OCI-LY7 (cell line): Measurements from ENCODE around the gene PLCL2. TPM values are rescaled to one million over a fixed set of nuclear protein-coding genes. Genes with fewer than 3 reads are reported as not detected.

Source experiments
- BruUV-seq: library from RNA; stranded (reverse); fragments of 400-500 nt; replicated peaks from 2 replicates; lab custom pipeline; 2021; lab: Mats Ljungman, UMichigan
- CTCF ChIA-PET: fragments of 300-600 bp; sonication (Branson Sonifier 250); formaldehyde crosslinking; loops from one replicate; lab custom pipeline; 2022; ENCODE audit warnings: antibody characterized with exemption; ENCODE audit not compliant: unreplicated experiment; lab: Charles Lee
- POLR2A ChIA-PET: fragments of 300-600 bp; sonication (Branson Sonifier 250); formaldehyde crosslinking; loops from one replicate; lab custom pipeline; 2022; ENCODE audit warnings: antibody characterized with exemption; lab: Charles Lee
- DNase-seq: peaks from one replicate; pipeline ENCODE4 v3.0.0-alpha.2; 2015; ENCODE audit warnings: low spot score
- H2AFZ ChIP-seq: fragments of 200-600 bp; sonication (generic), shearing (Covaris generic); 2 replicates; pipeline ENCODE4 v1.6.1; 2014; ENCODE audit warnings: mild to moderate bottlenecking, antibody characterized with exemption, low read length, moderate library complexity
- H3K27ac ChIP-seq: fragments of 200-600 bp; sonication (generic); 2 replicates; pipeline ENCODE4 v1.5.1; 2014; ENCODE audit warnings: mixed run types, low read depth, mild to moderate bottlenecking, moderate library complexity, low read length, inconsistent platforms; ENCODE audit not compliant: poor library complexity, severe bottlenecking
- H3K36me3 ChIP-seq: fragments of 200-600 bp; sonication (generic); 2 replicates; pipeline ENCODE4 v1.6.1; 2014; ENCODE audit warnings: mild to moderate bottlenecking, antibody characterized with exemption, low read length, moderate library complexity, mixed read lengths; ENCODE audit not compliant: insufficient read depth
- H3K4me1 ChIP-seq: fragments of 200-600 bp; sonication (generic); 2 replicates; pipeline ENCODE4 v1.5.1; 2014; ENCODE audit warnings: mild to moderate bottlenecking, low read length; ENCODE audit not compliant: insufficient read depth, poor library complexity, severe bottlenecking
- H3K4me2 ChIP-seq: fragments of 200-600 bp; sonication (generic); 2 replicates; pipeline ENCODE4 v1.6.1; 2014; ENCODE audit warnings: mild to moderate bottlenecking, low read length
- H3K4me3 ChIP-seq: fragments of 200-600 bp; sonication (generic); 2 replicates; pipeline ENCODE4 v1.5.1; 2014; ENCODE audit warnings: mild to moderate bottlenecking, low read depth, low read length; ENCODE audit not compliant: poor library complexity, severe bottlenecking
- H3K79me2 ChIP-seq: fragments of 200-600 bp; sonication (generic); 2 replicates; pipeline ENCODE4 v1.6.1; 2016; ENCODE audit warnings: low read depth, mild to moderate bottlenecking, low read length, moderate library complexity, mixed read lengths; ENCODE audit not compliant: insufficient read depth
- H3K9me2 ChIP-seq: fragments of 200-600 bp; sonication (generic); 2 replicates; pipeline ENCODE4 v1.6.1; 2016; ENCODE audit warnings: mild to moderate bottlenecking, low read length, mixed read lengths; ENCODE audit not compliant: insufficient read depth
- H3K9me3 ChIP-seq: fragments of 200-600 bp; sonication (generic); 2 replicates; pipeline ENCODE4 v1.6.1; 2014; ENCODE audit warnings: mild to moderate bottlenecking, mixed run types, low read length, mixed read lengths
- H4K20me1 ChIP-seq: fragments of 200-600 bp; sonication (generic); 2 replicates; pipeline ENCODE4 v1.6.1; 2014; ENCODE audit warnings: mild to moderate bottlenecking, antibody characterized with exemption, low read length, moderate library complexity, mixed read lengths; ENCODE audit not compliant: insufficient read depth
- CTCF ChIP-seq: fragments of 200-600 bp; sonication (generic); conservative IDR thresholded peaks from 2 replicates; pipeline ENCODE4 v1.5.1; 2014; ENCODE audit warnings: mild to moderate bottlenecking, antibody characterized with exemption, low read length, moderate library complexity, mixed read lengths
- EZH2phosphoT487 ChIP-seq: fragments of 200-600 bp; sonication (generic); IDR thresholded peaks from 2 replicates; pipeline ENCODE4 v1.6.1; 2018; ENCODE audit warnings: low read depth, borderline replicate concordance, mild to moderate bottlenecking, mixed run types, antibody characterized with exemption, low read length, moderate library complexity, mixed read lengths
- intact Hi-C: fragments of 100-400 bp; cut with micrococcal nuclease; formaldehyde crosslinking; loops from one replicate; pipeline ENCODE4 v1.10.0; 2022; ENCODE audit not compliant: unreplicated experiment
- total RNA-seq, 2 experiments: library from RNA; depleted of rRNA in 1 of 2; stranded (reverse); fragments of >200 nt in 1 of 2; shearing (Covaris generic) in 1 of 2; gene quantifications; 2 replicates each; pipeline ENCODE4 v1.2.3, GENCODE V29; 2014 to 2022

Gene PLCL2
- total RNA-seq, 2 experiments from 2014 or later: 34.1 to 41.6 TPM

GRCh38 chr3:17013050-17013449 lies 128.3 kb downstream of the PLCL2 start:
- ChIA-PET CTCF (no interaction called here), POLR2A (no interaction called here)
- Histone ChIP-seq H3K9me2 (no peaks in the 10 kb centered on the region), H3K4me3 (no peak overlapping the region), H3K9me3 (no peaks in the 10 kb centered on the region), H3K79me2 (peaks cover 2% of the 10 kb centered on the region; the same call in 1 of the 2 replicates), H4K20me1 (no peaks in the 10 kb centered on the region; the same call in 1 of the 2 replicates), H3K36me3 (peaks cover 41% of the 10 kb centered on the region), H2AFZ (no peak overlapping the region), H3K4me1 (no peaks in the 10 kb centered on the region), H3K27ac (no peak overlapping the region), H3K4me2 (no peak overlapping the region)
- no TSS peak for BruUV-seq
- no peak for DNase-seq
- intact Hi-C loops: no loop called here
- no peak for TF ChIP-seq EZH2phosphoT487
- no peak for TF ChIP-seq CTCF

- TF ChIP-seq EZH2phosphoT487 (no peak), CTCF (no peak)
- CTCF ChIA-PET: interaction anchor here (0.5 kb wide), 1 partner anchor 12 kb away, joined by 3 read pairs; no protein-coding TSS in a partner anchor
- Histone ChIP-seq H3K27ac (no peak overlapping the region), H3K36me3 (peaks cover 41% of the 10 kb centered on the region), H2AFZ (no peak overlapping the region), H3K4me1 (no peaks in the 10 kb centered on the region), H3K4me2 (no peak overlapping the region), H3K79me2 (no peaks in the 10 kb centered on the region), H3K4me3 (no peak overlapping the region), H3K9me2 (no peaks in the 10 kb centered on the region), H3K9me3 (no peaks in the 10 kb centered on the region), H4K20me1 (no peaks in the 10 kb centered on the region; the same call in 1 of the 2 replicates)
- no peak for DNase-seq
- BruUV-seq: no TSS peak
- intact Hi-C loops: no loop called here
- POLR2A ChIA-PET: no interaction called here
Observed at GRCh38 chr3:17013571-17013970, 128.8 kb downstream of the PLCL2 start.

GRCh38 chr3:17014284-17014683 lies 129.5 kb downstream of the PLCL2 start:
- intact Hi-C loops: no loop called here
- no peak for DNase-seq
- no peak overlapping the region for H3K4me2 ChIP-seq
- H3K27ac ChIP-seq: no peak overlapping the region
- ChIA-PET POLR2A (no interaction called here), CTCF (interaction anchor here (0.5 kb wide), 1 partner anchor 12 kb away, joined by 3 read pairs; no protein-coding TSS in a partner anchor)
- no peaks in the 10 kb centered on the region for H3K79me2 ChIP-seq
- BruUV-seq: no TSS peak
- no peaks in the 10 kb centered on the region for H3K9me3 ChIP-seq
- H3K4me3 ChIP-seq: no peak overlapping the region
- no peak for TF ChIP-seq EZH2phosphoT487
- TF ChIP-seq CTCF: no peak
- H2AFZ ChIP-seq: no peak overlapping the region
- no peaks in the 10 kb centered on the region; the same call in 1 of the 2 replicates for H4K20me1 ChIP-seq
- no peaks in the 10 kb centered on the region for H3K4me1 ChIP-seq
- H3K36me3 ChIP-seq: peaks cover 41% of the 10 kb centered on the region
- H3K9me2 ChIP-seq: no peaks in the 10 kb centered on the region
